Measurements from ENCODE around the gene CRHR1. TPM values are rescaled to one million over a fixed set of nuclear protein-coding genes. Genes with fewer than 3 reads are reported as not detected.

Gene CRHR1
- total and polyA plus RNA-seq, 2 of the 4 experiments (the other 2 are of a cell fraction), result not detected

DNA sequence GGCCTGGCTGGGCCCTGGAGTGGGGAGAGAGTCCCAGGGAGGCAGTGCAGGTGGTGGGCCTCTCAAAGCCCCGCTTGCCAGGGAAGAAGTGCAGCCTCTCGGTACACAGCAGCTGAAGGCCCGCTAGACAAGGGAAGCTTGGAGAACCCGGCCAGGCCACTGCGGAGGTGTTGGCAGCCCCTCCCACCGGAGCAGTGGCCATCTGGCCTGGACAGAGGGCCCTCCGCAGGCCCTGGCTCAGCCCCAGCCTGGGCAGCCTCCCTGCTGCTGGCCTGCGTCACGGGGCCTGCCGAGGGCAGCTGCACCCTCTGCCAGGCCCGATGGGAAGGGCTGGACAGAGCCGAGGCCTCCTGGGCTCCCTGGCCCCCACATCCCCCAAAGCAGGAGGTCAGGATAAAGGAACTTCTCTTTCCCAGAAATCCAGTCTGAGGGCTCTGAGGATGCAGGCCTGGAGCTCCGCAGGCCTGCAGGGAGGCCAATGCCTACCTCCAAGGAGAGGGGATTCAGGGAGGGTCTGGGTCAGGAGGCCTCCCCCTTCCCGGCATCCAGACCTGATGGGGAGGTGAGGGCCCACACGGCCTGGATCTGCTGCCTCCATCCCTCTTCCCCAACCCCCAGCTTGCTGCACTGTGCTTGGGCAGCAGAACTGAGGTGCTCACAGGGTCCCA lies 64.9 kb downstream of the CRHR1 start:
- DNase-seq, result no peak
- no peaks in the 10 kb centered on the region for H3K9me3 ChIP-seq (ENCODE audit: control insufficient read depth, insufficient read depth, low read length)
- H3K4ac ChIP-seq (ENCODE audit: low read depth, low read length), result no peak overlapping the region
- H3K4me1 ChIP-seq (ENCODE audit: control insufficient read depth, insufficient read depth, low read length), result no peaks in the 10 kb centered on the region
- H3K4me2 ChIP-seq (ENCODE audit: low read depth, low read length), result no peak overlapping the region
- no peak overlapping the region for H4K8ac ChIP-seq (ENCODE audit: low read depth in 2 of 2, low read length in 2 of 2)
- H3K18ac ChIP-seq (ENCODE audit: low read depth, low read length), result no peak overlapping the region
- no peak overlapping the region for H3K9ac ChIP-seq (ENCODE audit: low read depth, low read length)
- no peak overlapping the region for H3K4me3 ChIP-seq (ENCODE audit: insufficient read depth, low read depth, low read length)
- H3K56ac ChIP-seq (ENCODE audit: extremely low read depth, insufficient read depth, low read length), result no peak overlapping the region
- H3K27ac ChIP-seq (ENCODE audit: insufficient read depth, low read length), result no peak overlapping the region
- no peak overlapping the region for H2BK120ac ChIP-seq (ENCODE audit: low read depth, low read length)
- TF ChIP-seq MAZ (IDR thresholded peaks at IDR 0.05; ENCODE audit: borderline replicate concordance, low read depth, low read length), result no peak
- TF ChIP-seq, protein P1, sequence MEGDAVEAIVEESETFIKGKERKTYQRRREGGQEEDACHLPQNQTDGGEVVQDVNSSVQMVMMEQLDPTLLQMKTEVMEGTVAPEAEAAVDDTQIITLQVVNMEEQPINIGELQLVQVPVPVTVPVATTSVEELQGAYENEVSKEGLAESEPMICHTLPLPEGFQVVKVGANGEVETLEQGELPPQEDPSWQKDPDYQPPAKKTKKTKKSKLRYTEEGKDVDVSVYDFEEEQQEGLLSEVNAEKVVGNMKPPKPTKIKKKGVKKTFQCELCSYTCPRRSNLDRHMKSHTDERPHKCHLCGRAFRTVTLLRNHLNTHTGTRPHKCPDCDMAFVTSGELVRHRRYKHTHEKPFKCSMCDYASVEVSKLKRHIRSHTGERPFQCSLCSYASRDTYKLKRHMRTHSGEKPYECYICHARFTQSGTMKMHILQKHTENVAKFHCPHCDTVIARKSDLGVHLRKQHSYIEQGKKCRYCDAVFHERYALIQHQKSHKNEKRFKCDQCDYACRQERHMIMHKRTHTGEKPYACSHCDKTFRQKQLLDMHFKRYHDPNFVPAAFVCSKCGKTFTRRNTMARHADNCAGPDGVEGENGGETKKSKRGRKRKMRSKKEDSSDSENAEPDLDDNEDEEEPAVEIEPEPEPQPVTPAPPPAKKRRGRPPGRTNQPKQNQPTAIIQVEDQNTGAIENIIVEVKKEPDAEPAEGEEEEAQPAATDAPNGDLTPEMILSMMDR (conservative IDR thresholded peaks at IDR 0.05; ENCODE audit: low read depth, low read length), result no peak
- no peak for TF ChIP-seq RAD21 (IDR thresholded peaks at IDR 0.05; ENCODE audit: low read length)
- TF ChIP-seq, protein P2, sequence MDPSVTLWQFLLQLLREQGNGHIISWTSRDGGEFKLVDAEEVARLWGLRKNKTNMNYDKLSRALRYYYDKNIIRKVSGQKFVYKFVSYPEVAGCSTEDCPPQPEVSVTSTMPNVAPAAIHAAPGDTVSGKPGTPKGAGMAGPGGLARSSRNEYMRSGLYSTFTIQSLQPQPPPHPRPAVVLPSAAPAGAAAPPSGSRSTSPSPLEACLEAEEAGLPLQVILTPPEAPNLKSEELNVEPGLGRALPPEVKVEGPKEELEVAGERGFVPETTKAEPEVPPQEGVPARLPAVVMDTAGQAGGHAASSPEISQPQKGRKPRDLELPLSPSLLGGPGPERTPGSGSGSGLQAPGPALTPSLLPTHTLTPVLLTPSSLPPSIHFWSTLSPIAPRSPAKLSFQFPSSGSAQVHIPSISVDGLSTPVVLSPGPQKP (IDR thresholded peaks at IDR 0.05; ENCODE audit: borderline replicate concordance, low read depth, low read length), result no peak
- TF ChIP-seq POLR2A (IDR thresholded peaks at IDR 0.05; ENCODE audit: low read depth, low read length), result no peak
- TF ChIP-seq BHLHE40 (IDR thresholded peaks at IDR 0.05; ENCODE audit: low read depth, low read length), result no peak
- no peak for TF ChIP-seq RFX5 (IDR thresholded peaks at IDR 0.05; ENCODE audit: low read depth, low read length)
- no peak for TF ChIP-seq CHD1 (IDR thresholded peaks at IDR 0.05; ENCODE audit: low read depth, low read length)
- TF ChIP-seq, protein P3, sequence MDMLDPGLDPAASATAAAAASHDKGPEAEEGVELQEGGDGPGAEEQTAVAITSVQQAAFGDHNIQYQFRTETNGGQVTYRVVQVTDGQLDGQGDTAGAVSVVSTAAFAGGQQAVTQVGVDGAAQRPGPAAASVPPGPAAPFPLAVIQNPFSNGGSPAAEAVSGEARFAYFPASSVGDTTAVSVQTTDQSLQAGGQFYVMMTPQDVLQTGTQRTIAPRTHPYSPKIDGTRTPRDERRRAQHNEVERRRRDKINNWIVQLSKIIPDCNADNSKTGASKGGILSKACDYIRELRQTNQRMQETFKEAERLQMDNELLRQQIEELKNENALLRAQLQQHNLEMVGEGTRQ (IDR thresholded peaks at IDR 0.05; ENCODE audit: low read depth, low read length), result no peak
- no peak for TF ChIP-seq SMC3 (IDR thresholded peaks at IDR 0.05; ENCODE audit: low read depth, low read length)
- TF ChIP-seq MXI1 (IDR thresholded peaks at IDR 0.05; ENCODE audit: borderline replicate concordance, low read depth, low read length), result no peak
- no peak for TF ChIP-seq NFE2L2 (IDR thresholded peaks at IDR 0.05; ENCODE audit: low read depth, low read length)
- no peak for TF ChIP-seq CEBPB (IDR thresholded peaks at IDR 0.05; ENCODE audit: low read depth, low read length)
- TF ChIP-seq FOS (IDR thresholded peaks at IDR 0.05; ENCODE audit: low read depth, low read length), result no peak
- no peak overlapping the region for H2BK20ac ChIP-seq (ENCODE audit: low read depth, low read length)
- no CpG with 5 or more reads among the region's 15 CpGs for WGBS, 2 experiments (ENCODE audit: extremely low coverage in 2 of 2, insufficient read length in 1 of 2)
- no peak overlapping the region for H4K91ac ChIP-seq (ENCODE audit: insufficient read depth, low read depth, low read length)
- no peak overlapping the region for H2BK15ac ChIP-seq (ENCODE audit: low read depth, low read length)
- in situ Hi-C loops (cut with MboI; ENCODE audit: low sequenced_read_pairs), result loop anchor here (25.0 kb wide), 1 partner anchor 437 kb away; no protein-coding TSS in a partner anchor
- H3K27me3 ChIP-seq (ENCODE audit: control insufficient read depth, insufficient read depth, low read length), result peaks cover 7% of the 10 kb centered on the region; the same call in 1 of the 2 replicates
- no TSS peak for BruUV-seq (replicated peaks)
- no peak overlapping the region for H2AK5ac ChIP-seq (ENCODE audit: low read depth, low read length)
- H4K5ac ChIP-seq (ENCODE audit: low read depth, low read length), result no peak overlapping the region
- no peaks in the 10 kb centered on the region for H4K20me1 ChIP-seq (ENCODE audit: insufficient read depth, low read length)
- no peaks in the 10 kb centered on the region for H3K9me1 ChIP-seq (ENCODE audit: insufficient read depth, low read length)
- H3K36me3 ChIP-seq (ENCODE audit: control insufficient read depth, insufficient read depth, low read length), result no peaks in the 10 kb centered on the region
- H3K79me1 ChIP-seq (ENCODE audit: low read depth in 1 of 2, low read length in 2 of 2), result no peaks in the 10 kb centered on the region
- no peak overlapping the region for H2AFZ ChIP-seq (replicated peaks; ENCODE audit: low read length, poor library complexity)
- dilution Hi-C loops (cut with HindIII; ENCODE audit: low sequenced_read_pairs, unreplicated experiment), result no loop called here
- H3K14ac ChIP-seq (replicated peaks; ENCODE audit: low read depth, low read length), result no peak overlapping the region
- intact Hi-C loops (cut with micrococcal nuclease), result no loop called here
- H3K23ac ChIP-seq (ENCODE audit: low read depth, low read length), result no peak overlapping the region
- no peak overlapping the region for H2AK9ac ChIP-seq (replicated peaks; ENCODE audit: low read depth, low read length, poor library complexity)
- no peak for ATAC-seq (ENCODE audit: low read depth)
- CTCF ChIA-PET, result no interaction called here
- POLR2A ChIA-PET (ENCODE audit: unreplicated experiment), result interaction anchor here (0.5 to 0.6 kb wide), 2 partner anchors 211 to 238 kb away, joined by 4 read pairs; no protein-coding TSS in a partner anchor
- H2BK5ac ChIP-seq (ENCODE audit: low read depth, low read length, poor library complexity, severe bottlenecking), result no peak overlapping the region
